GM12878 (cell line): ENCODE results near the gene WWOX. TPM values are rescaled to one million over a fixed set of nuclear protein-coding genes. Genes with fewer than 3 reads are reported as not detected.
A peak's percentile ranks its signal among the peaks of the same experiment; 100 is the strongest.

Source experiments
- ATAC-seq: fragments of 200-7000 bp; cut with Tn5 transposase; 3 replicates; pipeline ENCODE4 v1.9.1; 2020; ENCODE audit warnings: mild to moderate bottlenecking, moderate library complexity
- BruUV-seq: library from RNA; stranded (reverse); fragments of 400-500 nt; replicated peaks from 2 replicates; lab custom pipeline; 2021; lab: Mats Ljungman, UMichigan
- CTCF ChIA-PET: fragments of 300-600 bp; sonication (Branson Sonifier 250); formaldehyde crosslinking; extraction: SDS; loops from one replicate; lab custom pipeline; 2021; ENCODE audit warnings: inconsistent platforms; lab: Yijun Ruan, JAX
- POLR2A ChIA-PET: fragments of 350-600 bp; formaldehyde crosslinking; extraction: SDS; loops from one replicate; lab custom pipeline; 2021; ENCODE audit warnings: inconsistent platforms; lab: Charles Lee
- RAD21 ChIA-PET: fragments of 300-600 bp; sonication (Branson Sonifier 250); formaldehyde crosslinking; loops from one replicate; lab custom pipeline; 2023; ENCODE audit warnings: antibody characterized with exemption; ENCODE audit not compliant: unreplicated experiment; lab: Charles Lee
- SMC1A ChIA-PET: fragments of 300-600 bp; sonication (Branson Sonifier 250); formaldehyde crosslinking; loops from one replicate; lab custom pipeline; 2023; ENCODE audit not compliant: unreplicated experiment, uncharacterized antibody; lab: Charles Lee
- DNase-seq: peaks from one replicate; pipeline ENCODE4 v3.0.0-alpha.2; 2011; ENCODE audit warnings: low read depth, low spot score
- FAIRE-seq: peaks from 3 replicates; lab custom pipeline; 2011; peaks lifted over from hg19 to GRCh38; lab: Jason Lieb, UNC
- H2AFZ ChIP-seq: 2 replicates; pipeline ENCODE4 v1.6.0; 2011; ENCODE audit warnings: low read depth, low read length, control low read depth; ENCODE audit not compliant: control insufficient read depth
- H3K27ac ChIP-seq: 2 replicates; pipeline ENCODE4 v1.5.1; 2011; ENCODE audit warnings: control low read depth; ENCODE audit not compliant: control insufficient read depth, insufficient read depth
- H3K27me3 ChIP-seq, 2 experiments: replicated peaks in 1 of 2; 2 replicates each; pipeline versions ENCODE4 v1.6.0 to v1.6.1; 2011; ENCODE audit warnings: low read length in 1 of 2; ENCODE audit not compliant: control insufficient read depth in 2 of 2, insufficient read depth in 2 of 2
- H3K36me3 ChIP-seq, 2 experiments: 2 replicates each; pipeline ENCODE4 v1.5.1; 2011; ENCODE audit warnings: low read length in 1 of 2; ENCODE audit not compliant: control insufficient read depth in 2 of 2, insufficient read depth in 2 of 2
- H3K4me1 ChIP-seq: 2 replicates; pipeline ENCODE4 v1.6.1; 2011; ENCODE audit warnings: mild to moderate bottlenecking, low read length, moderate library complexity, mixed read lengths; ENCODE audit not compliant: control insufficient read depth, insufficient read depth
- H3K4me2 ChIP-seq: 2 replicates; pipeline ENCODE4 v1.6.0; 2011; ENCODE audit warnings: control low read depth; ENCODE audit not compliant: control insufficient read depth, insufficient read depth
- H3K4me3 ChIP-seq: fragments of 200-600 bp; sonication (generic); 2 replicates; pipeline ENCODE4 v1.5.1; 2016
- H3K79me2 ChIP-seq: 2 replicates; pipeline ENCODE4 v1.6.0; 2011; ENCODE audit warnings: low read length; ENCODE audit not compliant: control insufficient read depth, insufficient read depth
- H3K9ac ChIP-seq: 2 replicates; pipeline ENCODE4 v1.8.0; 2011; ENCODE audit warnings: low read length, control low read depth, mixed read lengths; ENCODE audit not compliant: control insufficient read depth, insufficient read depth
- H3K9me3 ChIP-seq: replicated peaks from 3 replicates; pipeline ENCODE4 v1.5.1; 2011; ENCODE audit warnings: mild to moderate bottlenecking, low read length; ENCODE audit not compliant: control insufficient read depth, insufficient read depth
- H4K20me1 ChIP-seq: 2 replicates; pipeline ENCODE4 v1.6.0; 2011; ENCODE audit not compliant: control insufficient read depth, insufficient read depth
- BACH1 ChIP-seq: fragments of 450-650 bp; IDR thresholded peaks from 2 replicates; pipeline ENCODE4 v1.6.1; 2017; ENCODE audit warnings: mild to moderate bottlenecking, borderline replicate concordance
- BHLHE40 ChIP-seq, 2 experiments: fragments of 450-650 bp in 1 of 2; IDR thresholded peaks; 2 replicates each; pipeline ENCODE4 v1.6.1; 2011 to 2017; ENCODE audit warnings: low read depth in 2 of 2, borderline replicate concordance in 1 of 2, improper control_type of control experiment in 1 of 2, low read length in 1 of 2, mild to moderate bottlenecking in 1 of 2
- FOS ChIP-seq: IDR thresholded peaks from 3 replicates; pipeline ENCODE4 v1.6.1; 2011; ENCODE audit warnings: borderline replicate concordance; ENCODE audit not compliant: insufficient read length; ENCODE audit errors: extremely low read depth
- HDAC2 ChIP-seq: fragments of 200-600 bp; sonication (generic); IDR thresholded peaks from 2 replicates; pipeline ENCODE4 v1.6.1; 2017
- NFIC ChIP-seq: IDR thresholded peaks from 2 replicates; pipeline ENCODE4 v1.6.1; 2012; ENCODE audit warnings: low read depth, mild to moderate bottlenecking, inconsistent platforms, low read length, moderate library complexity
- PAX8 ChIP-seq: fragments of 450-650 bp; IDR thresholded peaks from 2 replicates; pipeline ENCODE4 v1.6.1; 2017; ENCODE audit warnings: mild to moderate bottlenecking, moderate library complexity
- SMAD5 ChIP-seq: IDR thresholded peaks from 2 replicates; pipeline ENCODE4 v1.6.1; 2016; ENCODE audit warnings: antibody characterized with exemption, low read depth
- TAF1 ChIP-seq: IDR thresholded peaks from 2 replicates; pipeline ENCODE4 v1.6.1; 2011; ENCODE audit warnings: mild to moderate bottlenecking, low read depth, low read length, borderline replicate concordance
- TCF12 ChIP-seq: IDR thresholded peaks from 2 replicates; pipeline ENCODE4 v1.6.1; 2011; ENCODE audit warnings: low read depth, mild to moderate bottlenecking, low read length
- ZSCAN29 ChIP-seq: fragments of 450-650 bp; IDR thresholded peaks from 2 replicates; pipeline ENCODE4 v1.6.1; 2017; ENCODE audit warnings: mild to moderate bottlenecking, moderate library complexity
- WGBS: methylation state at CpG from one replicate; pipeline ENCODE4 v1.1.6; 2016; ENCODE audit warnings: low lambda C conversion rate; ENCODE audit not compliant: insufficient replicate concordance, insufficient coverage; ENCODE audit errors: missing lambda C conversion rate; 5-methylcytosine and 5-hydroxymethylcytosine counted together
- in situ Hi-C: fragments of 300-500 bp; cut with MboI; formaldehyde crosslinking; loops from 9 replicates; pipeline ENCODE4 v1.14.3; 2018; ENCODE audit warnings: mixed read lengths
- intact Hi-C: fragments of 100-400 bp; cut with micrococcal nuclease; formaldehyde crosslinking; loops from one replicate; pipeline ENCODE4 v1.14.2; 2022; ENCODE audit not compliant: unreplicated experiment
- polyA plus RNA-seq, 11 experiments: library from polyadenylated mRNA; depleted of rRNA in 4 of 11; unstranded in 6 of 11; stranded (reverse) in 5 of 11; fragments of >200 nt; fragmentation: Nextera tagmentation in 4 of 11; fragmentation: Illumina TruSeq in 1 of 11; extraction: Ambion mirVana in 4 of 11; extraction: Trizol in 1 of 11; gene quantifications; 1 replicate in 1 of 11; 2 replicates in 10 of 11; pipeline versions ENCODE4 v1.2.1 to v1.2.3, GENCODE V29; 2011 to 2016; ENCODE audit warnings: inconsistent platforms in 2 of 11, missing spikeins in 2 of 11, low read depth in 1 of 11
- total RNA-seq, 4 experiments: library from RNA; depleted of rRNA in 3 of 4; stranded (reverse); fragments of >200 nt in 3 of 4; fragmentation: Illumina TruSeq in 1 of 4; extraction: Trizol in 1 of 4; gene quantifications; 2 replicates each; pipeline versions ENCODE4 v1.2.1 to v1.2.3, GENCODE V29; 2013 to 2021
- TF ChIP-seq, protein P1 (sequence below): IDR thresholded peaks from 2 replicates; pipeline ENCODE4 v1.6.1; 2012; ENCODE audit warnings: low read depth, low read length, improper control_type of control experiment
- TF ChIP-seq, protein P2 (sequence below): fragments of 450-650 bp; IDR thresholded peaks from 2 replicates; pipeline ENCODE4 v1.6.1; 2018; ENCODE audit warnings: borderline replicate concordance, mild to moderate bottlenecking; ENCODE audit not compliant: partially characterized antibody
- TF ChIP-seq, protein P3 (sequence below): fragments of 450-650 bp; IDR thresholded peaks from 2 replicates; pipeline ENCODE4 v1.6.1; 2017; ENCODE audit warnings: mild to moderate bottlenecking, moderate library complexity
- TF ChIP-seq, protein P4 (sequence below), 3 experiments: IDR thresholded peaks in 2 of 3; conservative IDR thresholded peaks in 1 of 3; 2 replicates each; pipeline ENCODE4 v1.5.1; 2011; ENCODE audit warnings: low read depth in 3 of 3, low read length in 3 of 3, mild to moderate bottlenecking in 3 of 3, control low read depth in 2 of 3, moderate library complexity in 2 of 3, inconsistent platforms in 1 of 3, mixed read lengths in 1 of 3; ENCODE audit not compliant: control insufficient read depth in 2 of 3, insufficient read depth in 1 of 3; ENCODE audit errors: extremely low read depth in 1 of 3

The WWOX gene
- total and polyA plus RNA-seq, 10 of the 15 experiments (the other 5 are each of a cell fraction or from before 2014, with no cell fraction given), result 2.8 to 24.4 (median 17.8) TPM

DNA sequence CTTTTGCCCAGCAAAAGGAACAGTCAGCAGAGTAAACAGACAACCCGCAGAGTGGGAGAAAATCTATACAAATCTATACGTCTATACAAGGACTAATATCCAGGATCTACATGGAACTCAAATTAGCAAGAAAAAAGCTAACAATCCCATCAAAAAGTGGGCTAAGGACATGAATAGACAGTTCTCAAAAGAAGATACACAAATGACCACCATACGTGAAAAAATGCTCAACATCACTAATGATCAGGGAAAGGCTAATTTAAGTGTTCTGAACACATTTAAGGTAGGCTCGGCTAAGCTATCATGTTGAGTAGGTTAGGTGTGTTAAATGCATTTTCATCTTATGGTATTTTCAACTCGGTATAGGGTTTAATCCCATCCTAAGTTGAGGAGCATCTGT lies 598.0 kb downstream of the WWOX start:
- ATAC-seq (no peak), DNase-seq (no peak), FAIRE-seq (peak; percentile 31)
- Histone ChIP-seq H3K9me3 (no peaks in the 10 kb centered on the region), H3K4me2 (no peak overlapping the region), H3K27me3 (no peaks in the 10 kb centered on the region), H3K36me3 (no peaks in the 10 kb centered on the region), H4K20me1 (no peaks in the 10 kb centered on the region), H3K79me2 (no peaks in the 10 kb centered on the region), H3K4me1 (no peaks in the 10 kb centered on the region), H3K27ac (no peak overlapping the region), H3K9ac (no peak overlapping the region), H3K4me3 (no peak overlapping the region), H2AFZ (no peak overlapping the region)
- ChIA-PET RAD21 (no interaction called here), POLR2A (no interaction called here), CTCF (no interaction called here), SMC1A (interaction anchor here (0.6 kb wide), 1 partner anchor 187 kb away, joined by 3 read pairs; no protein-coding TSS in a partner anchor)
- intact Hi-C loops, result no loop called here
- TF ChIP-seq TCF12, result no peak
- no peak for TF ChIP-seq SMAD5
- TF ChIP-seq PAX8, result no peak
- TF ChIP-seq, protein P1, sequence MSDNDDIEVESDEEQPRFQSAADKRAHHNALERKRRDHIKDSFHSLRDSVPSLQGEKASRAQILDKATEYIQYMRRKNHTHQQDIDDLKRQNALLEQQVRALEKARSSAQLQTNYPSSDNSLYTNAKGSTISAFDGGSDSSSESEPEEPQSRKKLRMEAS, result no peak
- TF ChIP-seq, protein P2, sequence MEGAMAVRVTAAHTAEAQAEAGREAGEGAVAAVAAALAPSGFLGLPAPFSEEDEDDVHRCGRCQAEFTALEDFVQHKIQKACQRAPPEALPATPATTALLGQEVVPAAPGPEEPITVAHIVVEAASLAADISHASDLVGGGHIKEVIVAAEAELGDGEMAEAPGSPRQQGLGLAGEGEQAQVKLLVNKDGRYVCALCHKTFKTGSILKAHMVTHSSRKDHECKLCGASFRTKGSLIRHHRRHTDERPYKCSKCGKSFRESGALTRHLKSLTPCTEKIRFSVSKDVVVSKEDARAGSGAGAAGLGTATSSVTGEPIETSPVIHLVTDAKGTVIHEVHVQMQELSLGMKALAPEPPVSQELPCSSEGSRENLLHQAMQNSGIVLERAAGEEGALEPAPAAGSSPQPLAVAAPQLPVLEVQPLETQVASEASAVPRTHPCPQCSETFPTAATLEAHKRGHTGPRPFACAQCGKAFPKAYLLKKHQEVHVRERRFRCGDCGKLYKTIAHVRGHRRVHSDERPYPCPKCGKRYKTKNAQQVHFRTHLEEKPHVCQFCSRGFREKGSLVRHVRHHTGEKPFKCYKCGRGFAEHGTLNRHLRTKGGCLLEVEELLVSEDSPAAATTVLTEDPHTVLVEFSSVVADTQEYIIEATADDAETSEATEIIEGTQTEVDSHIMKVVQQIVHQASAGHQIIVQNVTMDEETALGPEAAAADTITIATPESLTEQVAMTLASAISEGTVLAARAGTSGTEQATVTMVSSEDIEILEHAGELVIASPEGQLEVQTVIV, result no peak
- no peak for TF ChIP-seq HDAC2
- no peak for TF ChIP-seq BHLHE40 (IDR thresholded peaks at IDR 0.05; ENCODE audit: borderline replicate concordance in 1 of 2, low read depth in 2 of 2, low read length in 1 of 2)
- TF ChIP-seq BACH1, result no peak
- TF ChIP-seq TAF1, result no peak
- no peak for TF ChIP-seq NFIC
- no peak for TF ChIP-seq FOS
- TF ChIP-seq, protein P3, sequence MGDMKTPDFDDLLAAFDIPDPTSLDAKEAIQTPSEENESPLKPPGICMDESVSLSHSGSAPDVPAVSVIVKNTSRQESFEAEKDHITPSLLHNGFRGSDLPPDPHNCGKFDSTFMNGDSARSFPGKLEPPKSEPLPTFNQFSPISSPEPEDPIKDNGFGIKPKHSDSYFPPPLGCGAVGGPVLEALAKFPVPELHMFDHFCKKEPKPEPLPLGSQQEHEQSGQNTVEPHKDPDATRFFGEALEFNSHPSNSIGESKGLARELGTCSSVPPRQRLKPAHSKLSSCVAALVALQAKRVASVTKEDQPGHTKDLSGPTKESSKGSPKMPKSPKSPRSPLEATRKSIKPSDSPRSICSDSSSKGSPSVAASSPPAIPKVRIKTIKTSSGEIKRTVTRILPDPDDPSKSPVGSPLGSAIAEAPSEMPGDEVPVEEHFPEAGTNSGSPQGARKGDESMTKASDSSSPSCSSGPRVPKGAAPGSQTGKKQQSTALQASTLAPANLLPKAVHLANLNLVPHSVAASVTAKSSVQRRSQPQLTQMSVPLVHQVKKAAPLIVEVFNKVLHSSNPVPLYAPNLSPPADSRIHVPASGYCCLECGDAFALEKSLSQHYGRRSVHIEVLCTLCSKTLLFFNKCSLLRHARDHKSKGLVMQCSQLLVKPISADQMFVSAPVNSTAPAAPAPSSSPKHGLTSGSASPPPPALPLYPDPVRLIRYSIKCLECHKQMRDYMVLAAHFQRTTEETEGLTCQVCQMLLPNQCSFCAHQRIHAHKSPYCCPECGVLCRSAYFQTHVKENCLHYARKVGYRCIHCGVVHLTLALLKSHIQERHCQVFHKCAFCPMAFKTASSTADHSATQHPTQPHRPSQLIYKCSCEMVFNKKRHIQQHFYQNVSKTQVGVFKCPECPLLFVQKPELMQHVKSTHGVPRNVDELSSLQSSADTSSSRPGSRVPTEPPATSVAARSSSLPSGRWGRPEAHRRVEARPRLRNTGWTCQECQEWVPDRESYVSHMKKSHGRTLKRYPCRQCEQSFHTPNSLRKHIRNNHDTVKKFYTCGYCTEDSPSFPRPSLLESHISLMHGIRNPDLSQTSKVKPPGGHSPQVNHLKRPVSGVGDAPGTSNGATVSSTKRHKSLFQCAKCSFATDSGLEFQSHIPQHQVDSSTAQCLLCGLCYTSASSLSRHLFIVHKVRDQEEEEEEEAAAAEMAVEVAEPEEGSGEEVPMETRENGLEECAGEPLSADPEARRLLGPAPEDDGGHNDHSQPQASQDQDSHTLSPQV, result no peak
- TF ChIP-seq, protein P4, sequence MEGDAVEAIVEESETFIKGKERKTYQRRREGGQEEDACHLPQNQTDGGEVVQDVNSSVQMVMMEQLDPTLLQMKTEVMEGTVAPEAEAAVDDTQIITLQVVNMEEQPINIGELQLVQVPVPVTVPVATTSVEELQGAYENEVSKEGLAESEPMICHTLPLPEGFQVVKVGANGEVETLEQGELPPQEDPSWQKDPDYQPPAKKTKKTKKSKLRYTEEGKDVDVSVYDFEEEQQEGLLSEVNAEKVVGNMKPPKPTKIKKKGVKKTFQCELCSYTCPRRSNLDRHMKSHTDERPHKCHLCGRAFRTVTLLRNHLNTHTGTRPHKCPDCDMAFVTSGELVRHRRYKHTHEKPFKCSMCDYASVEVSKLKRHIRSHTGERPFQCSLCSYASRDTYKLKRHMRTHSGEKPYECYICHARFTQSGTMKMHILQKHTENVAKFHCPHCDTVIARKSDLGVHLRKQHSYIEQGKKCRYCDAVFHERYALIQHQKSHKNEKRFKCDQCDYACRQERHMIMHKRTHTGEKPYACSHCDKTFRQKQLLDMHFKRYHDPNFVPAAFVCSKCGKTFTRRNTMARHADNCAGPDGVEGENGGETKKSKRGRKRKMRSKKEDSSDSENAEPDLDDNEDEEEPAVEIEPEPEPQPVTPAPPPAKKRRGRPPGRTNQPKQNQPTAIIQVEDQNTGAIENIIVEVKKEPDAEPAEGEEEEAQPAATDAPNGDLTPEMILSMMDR (IDR thresholded peaks at IDR 0.05 in 2 of 3, conservative IDR thresholded peaks at IDR 0.05 in 1 of 3; ENCODE audit: control insufficient read depth in 2 of 3, extremely low read depth in 1 of 3, insufficient read depth in 1 of 3, low read depth in 3 of 3, low read length in 3 of 3), result no peak
- no peak for TF ChIP-seq ZSCAN29
- 57% methylated on average over 5 of the region's 5 CpGs for WGBS
- no TSS peak for BruUV-seq
- in situ Hi-C loops, result no loop called here
